Calu3 (cell line): ENCODE data around the gene TSPAN4. TPM values are rescaled to one million over a fixed set of nuclear protein-coding genes. Genes with fewer than 3 reads are reported as not detected.

Experiments
- BruUV-seq: library from RNA; stranded (reverse); fragments of 400-500 nt; replicated peaks from 2 replicates; lab custom pipeline; 2021; lab: Mats Ljungman, UMichigan
- CTCF ChIA-PET: fragments of 300-600 bp; sonication (Branson Sonifier 250); formaldehyde crosslinking; loops from one replicate; lab custom pipeline; 2022; ENCODE audit warnings: antibody characterized with exemption; lab: Charles Lee
- DNase-seq: peaks from one replicate; pipeline ENCODE4 v3.0.0; 2022
- H3K27ac Mint-ChIP-seq: one replicate; pipeline ENCODE4 v1.8.0; 2022; ENCODE audit warnings: mixed read lengths; ENCODE audit not compliant: unreplicated experiment
- H3K27me3 Mint-ChIP-seq: one replicate; pipeline ENCODE4 v1.8.0; 2022; ENCODE audit warnings: mixed read lengths; ENCODE audit not compliant: unreplicated experiment
- H3K36me3 Mint-ChIP-seq: one replicate; pipeline ENCODE4 v1.8.0; 2022; ENCODE audit warnings: mild to moderate bottlenecking, moderate library complexity, mixed read lengths; ENCODE audit not compliant: insufficient read depth, unreplicated experiment
- H3K4me1 Mint-ChIP-seq: one replicate; pipeline ENCODE4 v1.8.0; 2022; ENCODE audit warnings: mild to moderate bottlenecking, low read depth, mixed read lengths; ENCODE audit not compliant: unreplicated experiment
- H3K4me3 Mint-ChIP-seq: one replicate; pipeline ENCODE4 v1.8.0; 2022; ENCODE audit warnings: mild to moderate bottlenecking, low read depth, moderate library complexity, mixed read lengths; ENCODE audit not compliant: unreplicated experiment
- H3K9me3 Mint-ChIP-seq: one replicate; pipeline ENCODE4 v1.8.0; 2022; ENCODE audit warnings: low read depth, mixed read lengths; ENCODE audit not compliant: unreplicated experiment
- CTCF ChIP-seq: fragments of 200-600 bp; IDR thresholded peaks from one replicate; pipeline ENCODE4 v1.8.0; 2022; ENCODE audit warnings: antibody characterized with exemption; ENCODE audit not compliant: unreplicated experiment
- intact Hi-C: fragments of 100-400 bp; cut with micrococcal nuclease; formaldehyde crosslinking; loops from one replicate; pipeline ENCODE4 v1.10.0; 2022; ENCODE audit not compliant: unreplicated experiment
- total RNA-seq: library from RNA; stranded (reverse); gene quantifications from 2 replicates; pipeline ENCODE4 v1.2.3, GENCODE V29; 2022

Gene TSPAN4
- total RNA-seq, 1 experiment from 2014 or later = 36.3 TPM

DNA sequence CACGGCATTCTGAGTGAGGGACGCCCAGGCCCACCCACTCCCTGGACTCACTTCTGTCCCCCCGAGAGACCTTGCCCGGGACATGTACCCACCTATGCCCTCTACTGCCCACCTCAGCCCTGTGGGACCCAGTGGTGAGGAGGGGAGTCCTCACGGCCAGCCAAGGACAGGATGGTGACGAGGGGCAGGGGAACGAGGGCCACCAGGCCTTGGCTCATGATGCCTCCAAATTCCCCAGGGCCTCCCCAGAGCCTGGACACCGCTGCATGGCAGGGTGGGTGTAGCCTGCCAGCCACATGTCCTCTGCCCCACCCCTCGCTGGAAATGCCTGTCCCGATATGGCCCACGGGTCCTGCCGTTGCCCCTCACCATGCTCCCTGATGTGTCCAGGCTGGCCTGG lies 26.1 kb downstream of the TSPAN4 start:
- intact Hi-C loops = no loop called here
- no peak for DNase-seq
- no peaks in the 10 kb centered on the region for H3K27me3 Mint-ChIP-seq
- BruUV-seq = no TSS peak
- H3K4me3 Mint-ChIP-seq = no peak overlapping the region
- no peaks in the 10 kb centered on the region for H3K9me3 Mint-ChIP-seq
- H3K4me1 Mint-ChIP-seq = no peaks in the 10 kb centered on the region
- H3K36me3 Mint-ChIP-seq = peaks cover 68% of the 10 kb centered on the region
- TF ChIP-seq CTCF = no peak
- peak overlapping the region; percentile 42 for H3K27ac Mint-ChIP-seq
- CTCF ChIA-PET = no interaction called here

GRCh38 chr11:869399-870126 lies 26.9 kb downstream of the TSPAN4 start:
- Mint-ChIP-seq H3K27ac (peak overlapping the region; percentile 54), H3K9me3 (no peaks in the 10 kb centered on the region), H3K4me3 (no peak overlapping the region), H3K36me3 (peaks cover 61% of the 10 kb centered on the region), H3K4me1 (no peaks in the 10 kb centered on the region), H3K27me3 (no peaks in the 10 kb centered on the region)
- CTCF ChIA-PET = no interaction called here
- intact Hi-C loops = no loop called here
- DNase-seq = no peak
- TF ChIP-seq CTCF = no peak
- no TSS peak for BruUV-seq

DNA sequence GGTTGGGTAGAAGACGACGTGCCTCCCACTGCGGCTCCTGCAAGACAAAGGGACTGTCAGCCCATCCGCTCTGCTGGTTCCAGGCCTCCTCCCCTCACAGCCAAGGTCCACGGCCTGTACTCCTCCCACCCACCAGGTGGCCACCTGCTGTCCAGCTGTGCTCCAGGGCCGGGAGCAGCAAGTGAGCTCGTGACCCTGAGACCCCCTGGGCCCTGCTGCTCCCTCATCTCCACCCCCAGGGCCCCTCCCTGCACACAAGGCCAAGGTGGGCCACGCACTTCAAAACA lies 27.4 kb downstream of the TSPAN4 start:
- peak; percentile 41 for TF ChIP-seq CTCF
- no peaks in the 10 kb centered on the region for H3K4me1 Mint-ChIP-seq
- H3K36me3 Mint-ChIP-seq = peaks cover 57% of the 10 kb centered on the region
- no peak overlapping the region for H3K4me3 Mint-ChIP-seq
- CTCF ChIA-PET = no interaction called here
- DNase-seq = no peak
- intact Hi-C loops = no loop called here
- BruUV-seq = no TSS peak
- no peaks in the 10 kb centered on the region for H3K9me3 Mint-ChIP-seq
- no peaks in the 10 kb centered on the region for H3K27me3 Mint-ChIP-seq
- peak overlapping the region; percentile 54 for H3K27ac Mint-ChIP-seq

DNA sequence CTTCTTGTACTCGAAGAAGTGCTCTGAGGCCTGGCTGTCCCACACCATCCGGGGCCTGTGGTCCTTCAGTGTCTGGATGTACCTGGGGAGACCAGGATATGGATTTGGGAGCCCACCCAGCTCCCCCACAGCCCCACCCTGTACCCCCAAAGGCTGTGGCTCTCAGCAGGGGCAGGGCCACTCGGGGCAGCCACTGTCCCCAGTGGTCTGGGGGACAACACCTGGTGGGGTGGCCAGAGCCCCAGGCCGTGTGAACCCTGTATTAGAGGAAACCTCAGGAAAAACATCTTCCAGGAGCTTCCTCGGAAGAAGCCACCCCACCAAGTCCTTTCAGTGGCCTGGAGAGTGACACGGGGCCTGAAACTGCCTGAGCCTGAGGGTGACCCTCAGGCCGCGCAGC lies 27.8 kb downstream of the TSPAN4 start:
- Mint-ChIP-seq H3K9me3 (no peaks in the 10 kb centered on the region), H3K4me3 (no peak overlapping the region), H3K36me3 (peaks cover 57% of the 10 kb centered on the region), H3K4me1 (no peaks in the 10 kb centered on the region), H3K27ac (peak overlapping the region; percentile 54), H3K27me3 (no peaks in the 10 kb centered on the region)
- no peak for DNase-seq
- intact Hi-C loops = no loop called here
- TF ChIP-seq CTCF = no peak
- CTCF ChIA-PET = no interaction called here
- no TSS peak for BruUV-seq
